GM13977 (cell line): ENCODE data around the gene SLC66A2.

Source experiments
- DNase-seq: peaks from one replicate; pipeline ENCODE4 v3.0.0; 2012; ENCODE audit warnings: low spot score
- in situ Hi-C: fragments of 300-500 bp; cut with MboI; formaldehyde crosslinking; loops from one replicate; pipeline ENCODE4 v1.12.0; 2022; ENCODE audit warnings: low sequenced_read_pairs, low pct_unique_long_range_greater_than_20kb, mixed read lengths, inconsistent platforms; ENCODE audit not compliant: unreplicated experiment
- TF ChIP-seq, protein P1 (sequence below): IDR thresholded peaks from 2 replicates; pipeline ENCODE4 v1.5.1; 2012; ENCODE audit warnings: mild to moderate bottlenecking, control low read depth; ENCODE audit not compliant: insufficient read depth; ENCODE audit errors: extremely low read depth, missing control alignments

The SLC66A2 gene

DNA sequence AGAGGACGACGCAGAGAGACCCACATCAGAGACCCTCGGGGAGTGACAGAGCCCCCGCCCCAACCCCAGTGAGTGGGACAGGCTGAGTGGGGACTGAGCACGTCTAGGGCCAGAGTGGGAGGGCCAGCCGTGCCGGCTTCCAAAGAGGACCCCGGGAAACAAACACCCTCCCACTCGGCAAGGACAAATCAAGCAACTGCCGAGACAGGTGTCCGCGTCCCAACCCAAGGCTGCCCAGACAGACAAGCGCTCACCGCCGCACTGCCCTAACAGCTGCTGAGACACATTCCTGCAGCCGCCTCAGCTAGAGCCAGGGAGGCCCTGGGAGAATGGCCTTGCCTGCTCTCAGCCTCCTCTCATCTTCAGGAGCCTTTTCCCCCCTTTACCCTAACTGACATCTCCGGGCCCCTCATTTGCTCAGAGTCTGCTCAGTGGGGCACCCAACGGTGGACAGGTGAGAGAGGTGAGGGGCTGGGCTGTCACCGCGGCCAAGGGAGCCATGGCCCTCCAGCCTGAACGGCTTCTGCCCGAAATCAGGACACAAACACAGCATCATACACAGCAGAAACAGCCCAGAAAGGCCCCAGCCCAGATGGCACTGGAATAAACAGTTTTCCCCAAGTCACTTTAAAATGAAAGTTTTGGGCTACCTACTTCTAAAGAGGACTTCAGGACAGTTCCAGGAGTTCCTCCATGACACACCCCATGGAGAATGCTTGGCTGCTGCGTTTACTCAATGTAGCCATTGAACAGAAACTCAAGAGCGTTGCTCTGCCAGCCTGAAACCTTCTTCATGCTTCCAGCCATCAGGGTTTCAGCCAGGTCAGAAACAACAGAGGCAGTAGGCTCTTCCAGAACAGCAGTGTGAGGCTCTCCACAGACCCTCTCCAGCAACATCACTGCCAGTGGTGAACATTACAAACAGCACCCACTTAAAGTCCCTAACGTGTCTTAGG is 23.6 kb downstream of the SLC66A2 start:
- DNase-seq = no peak
- in situ Hi-C loops = no loop called here
- TF ChIP-seq, protein P1, sequence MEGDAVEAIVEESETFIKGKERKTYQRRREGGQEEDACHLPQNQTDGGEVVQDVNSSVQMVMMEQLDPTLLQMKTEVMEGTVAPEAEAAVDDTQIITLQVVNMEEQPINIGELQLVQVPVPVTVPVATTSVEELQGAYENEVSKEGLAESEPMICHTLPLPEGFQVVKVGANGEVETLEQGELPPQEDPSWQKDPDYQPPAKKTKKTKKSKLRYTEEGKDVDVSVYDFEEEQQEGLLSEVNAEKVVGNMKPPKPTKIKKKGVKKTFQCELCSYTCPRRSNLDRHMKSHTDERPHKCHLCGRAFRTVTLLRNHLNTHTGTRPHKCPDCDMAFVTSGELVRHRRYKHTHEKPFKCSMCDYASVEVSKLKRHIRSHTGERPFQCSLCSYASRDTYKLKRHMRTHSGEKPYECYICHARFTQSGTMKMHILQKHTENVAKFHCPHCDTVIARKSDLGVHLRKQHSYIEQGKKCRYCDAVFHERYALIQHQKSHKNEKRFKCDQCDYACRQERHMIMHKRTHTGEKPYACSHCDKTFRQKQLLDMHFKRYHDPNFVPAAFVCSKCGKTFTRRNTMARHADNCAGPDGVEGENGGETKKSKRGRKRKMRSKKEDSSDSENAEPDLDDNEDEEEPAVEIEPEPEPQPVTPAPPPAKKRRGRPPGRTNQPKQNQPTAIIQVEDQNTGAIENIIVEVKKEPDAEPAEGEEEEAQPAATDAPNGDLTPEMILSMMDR = no peak

- TF ChIP-seq, protein P1 = no peak
- no peak for DNase-seq
- in situ Hi-C loops = no loop called here
Measured at GRCh38 chr18:79926715-79927606, 24.5 kb downstream of the SLC66A2 start.

GRCh38 chr18:79926306-79926705 is 25.1 kb downstream of the SLC66A2 start:
- no peak for DNase-seq
- TF ChIP-seq, protein P1 = no peak
- in situ Hi-C loops = no loop called here

DNA sequence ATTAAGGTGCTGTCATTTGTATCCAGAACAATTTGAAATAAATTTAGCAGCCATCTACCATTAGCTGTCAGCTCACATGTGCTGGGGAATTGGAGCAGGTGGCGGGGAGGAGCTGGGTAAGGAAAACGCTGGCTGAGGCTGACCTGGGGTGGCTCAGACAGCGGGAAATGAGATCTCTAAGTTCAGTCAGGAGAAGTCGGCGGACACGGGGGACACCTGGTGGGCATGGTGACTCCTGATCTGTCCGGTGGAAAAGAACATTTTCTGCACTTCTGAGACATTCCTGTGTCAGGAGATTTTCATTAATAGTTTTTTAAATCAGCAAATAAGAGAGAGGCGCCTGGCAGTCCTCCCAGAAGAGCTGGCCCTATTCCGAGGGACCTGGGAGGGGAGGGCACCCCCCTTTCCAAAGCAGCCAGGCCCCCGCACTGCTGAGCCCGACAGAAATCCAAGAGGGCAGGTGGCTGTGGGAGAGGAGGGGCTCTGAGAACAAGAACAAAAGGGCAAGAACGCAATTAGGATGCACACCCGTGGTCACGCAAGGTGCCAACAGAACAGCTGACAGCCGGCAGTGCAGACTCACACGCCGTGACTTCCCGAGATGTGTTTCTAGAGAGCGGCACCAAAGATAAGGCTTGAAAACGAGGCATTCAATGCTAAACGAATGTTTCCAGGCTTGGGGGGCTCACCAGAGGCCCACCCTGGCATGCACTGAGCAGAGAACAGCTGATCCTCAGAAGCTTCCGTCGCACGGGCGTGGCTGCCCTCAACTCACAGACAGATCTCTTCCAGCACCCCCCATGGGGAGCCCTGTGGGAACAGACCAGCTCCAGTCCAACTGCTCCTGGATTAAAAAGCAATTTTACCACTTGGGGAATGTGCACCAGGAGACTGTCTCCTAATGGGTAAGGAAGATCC is 26.4 kb downstream of the SLC66A2 start:
- DNase-seq = no peak
- in situ Hi-C loops = no loop called here
- TF ChIP-seq, protein P1 = no peak

DNA sequence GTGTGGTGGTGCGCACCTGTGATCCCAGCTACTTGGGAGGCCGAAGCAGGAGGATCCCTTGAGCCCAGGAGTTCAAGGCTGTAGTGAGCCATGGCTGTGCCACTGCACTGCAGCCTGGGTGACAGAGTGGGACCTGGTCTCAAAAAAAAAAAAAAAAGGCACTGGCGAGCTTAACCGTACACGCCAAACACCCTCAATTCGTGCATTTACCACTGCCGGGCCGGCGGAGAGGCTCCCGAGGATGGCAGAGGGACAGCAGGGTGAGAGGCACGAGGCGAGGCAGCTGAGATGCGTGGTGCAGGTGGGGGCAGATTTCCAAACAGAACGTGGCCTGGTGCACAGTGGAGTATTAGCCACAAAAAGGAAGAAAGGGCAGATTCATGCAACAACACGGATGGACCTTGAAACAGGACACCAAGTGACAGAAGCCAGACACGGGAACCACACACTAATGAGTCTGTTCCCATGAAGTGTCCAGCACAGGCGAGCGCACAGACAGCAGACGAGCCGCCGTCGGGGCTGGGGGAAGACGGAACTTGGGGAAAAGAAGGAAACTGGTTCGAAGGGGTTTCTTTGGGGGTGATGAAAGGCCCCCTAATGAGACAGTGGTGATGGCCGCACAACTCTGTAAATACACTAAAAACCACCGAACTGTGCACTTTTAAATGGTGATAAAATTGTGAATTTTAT is 27.4 kb downstream of the SLC66A2 start:
- DNase-seq = no peak

More for the DNA sequence above, 27.4 kb downstream of the SLC66A2 start:
- in situ Hi-C loops = no loop called here
- TF ChIP-seq, protein P1 = no peak
